GM23248 (cell line): ENCODE data around the gene RAB40B. TPM values are rescaled to one million over a fixed set of nuclear protein-coding genes. Genes with fewer than 3 reads are reported as not detected.
A peak's percentile ranks its signal among the peaks of the same experiment; 100 is the strongest.

Source experiments
- DNase-seq: peaks from one replicate; pipeline ENCODE4 v3.0.0-alpha.2; 2015
- H2AFZ ChIP-seq: fragments of 200-600 bp; sonication (generic); 2 replicates; pipeline ENCODE4 v1.6.1; 2016; ENCODE audit warnings: antibody characterized with exemption
- H3F3A ChIP-seq: fragments of 200-600 bp; sonication (generic); 2 replicates; pipeline ENCODE4 v1.6.1; 2016; ENCODE audit warnings: mild to moderate bottlenecking, antibody characterized with exemption, mixed run types; ENCODE audit not compliant: insufficient read depth
- H3K27ac ChIP-seq: fragments of 200-600 bp; sonication (generic); 2 replicates; pipeline ENCODE4 v1.5.1; 2016; ENCODE audit warnings: mild to moderate bottlenecking
- H3K27me3 ChIP-seq: fragments of 200-600 bp; sonication (generic); replicated peaks from 2 replicates; pipeline ENCODE4 v1.6.1; 2016; ENCODE audit warnings: mild to moderate bottlenecking; ENCODE audit not compliant: insufficient read depth
- H3K36me3 ChIP-seq: fragments of 200-600 bp; sonication (generic); 2 replicates; pipeline ENCODE4 v1.6.1; 2016; ENCODE audit warnings: low read depth, mild to moderate bottlenecking
- H3K4me1 ChIP-seq: fragments of 200-600 bp; sonication (generic); 2 replicates; pipeline ENCODE4 v1.6.1; 2016; ENCODE audit warnings: mild to moderate bottlenecking; ENCODE audit not compliant: insufficient read depth
- H3K4me2 ChIP-seq: fragments of 200-600 bp; sonication (generic); one replicate; pipeline ENCODE4 v1.6.1; 2016; ENCODE audit warnings: mild to moderate bottlenecking; ENCODE audit not compliant: unreplicated experiment
- H3K4me3 ChIP-seq: fragments of 200-600 bp; sonication (generic); 2 replicates; pipeline ENCODE4 v1.5.1; 2016; ENCODE audit warnings: mild to moderate bottlenecking
- H3K79me2 ChIP-seq: fragments of 200-600 bp; sonication (generic); 2 replicates; pipeline ENCODE4 v1.6.1; 2016; ENCODE audit warnings: mild to moderate bottlenecking; ENCODE audit not compliant: insufficient read depth
- H3K9ac ChIP-seq: fragments of 200-600 bp; sonication (generic); 2 replicates; pipeline ENCODE4 v1.6.1; 2016; ENCODE audit warnings: mild to moderate bottlenecking
- H3K9me2 ChIP-seq: fragments of 200-600 bp; sonication (generic); 2 replicates; pipeline ENCODE4 v1.6.1; 2016; ENCODE audit warnings: mixed run types, mild to moderate bottlenecking, moderate library complexity; ENCODE audit not compliant: insufficient read depth
- H3K9me3 ChIP-seq: fragments of 200-600 bp; sonication (generic); one replicate; pipeline ENCODE4 v1.6.1; 2017; ENCODE audit warnings: low read depth
- H4K20me1 ChIP-seq: fragments of 200-600 bp; sonication (generic); 2 replicates; pipeline ENCODE4 v1.6.0; 2016; ENCODE audit not compliant: insufficient read depth
- EZH2 ChIP-seq: fragments of 200-600 bp; sonication (generic); IDR thresholded peaks from 2 replicates; pipeline ENCODE4 v1.6.1; 2018; ENCODE audit warnings: antibody characterized with exemption, mild to moderate bottlenecking; ENCODE audit not compliant: insufficient read depth, poor library complexity, severe bottlenecking
- EZH2phosphoT487 ChIP-seq: fragments of 200-600 bp; sonication (generic); IDR thresholded peaks from 2 replicates; pipeline ENCODE4 v1.6.1; 2018; ENCODE audit warnings: antibody characterized with exemption, moderate library complexity, mild to moderate bottlenecking, low read depth; ENCODE audit not compliant: insufficient read depth
- WGBS, 2 experiments: methylation state at CpG; one replicate each; pipeline ENCODE4 v1.1.6; 2015 to 2017; ENCODE audit warnings: low lambda C conversion rate in 2 of 2, low coverage in 1 of 2; ENCODE audit errors: missing lambda C conversion rate in 2 of 2; 5-methylcytosine and 5-hydroxymethylcytosine counted together
- in situ Hi-C: fragments of 300-500 bp; cut with MboI; formaldehyde crosslinking; loops from 2 replicates; pipeline ENCODE4 v1.15.0; 2020
- polyA plus RNA-seq: library from polyadenylated mRNA; unstranded; fragments of >200 nt; fragmentation: Nextera tagmentation; extraction: Ambion mirVana; gene quantifications from 2 replicates; pipeline ENCODE4 v1.2.1, GENCODE V29; 2016
- total RNA-seq: library from RNA; depleted of rRNA; stranded (reverse); fragments of >200 nt; shearing (Covaris generic); gene quantifications from 2 replicates; pipeline ENCODE4 v1.2.3, GENCODE V29; 2014

The RAB40B gene
- total and polyA plus RNA-seq, 2 experiments from 2014 or later: 23.7 to 23.8 TPM

GRCh38 chr17:82698974-82699442 lies 510 bp upstream of the RAB40B start:
- TF ChIP-seq EZH2phosphoT487 (no peak), EZH2 (no peak)
- H3K4me2 ChIP-seq: peak overlapping the region; percentile 41
- in situ Hi-C loops: no loop called here
- peak; percentile 57 for DNase-seq
- 2 to 3% methylated on average over 28 to 44 of the region's 45 CpGs for WGBS, 2 experiments
- H3K9me2 ChIP-seq: no peaks in the 10 kb centered on the region
- H3K9me3 ChIP-seq: no peaks in the 10 kb centered on the region
- H3K27ac ChIP-seq: peak overlapping the region; percentile 28; the same call in 1 of the 2 replicates
- H3K36me3 ChIP-seq: no peaks in the 10 kb centered on the region
- H3K9ac ChIP-seq: peak overlapping the region; percentile 81
- H3F3A ChIP-seq: no peaks in the 10 kb centered on the region
- H4K20me1 ChIP-seq: no peaks in the 10 kb centered on the region
- H3K27me3 ChIP-seq: no peaks in the 10 kb centered on the region
- H3K79me2 ChIP-seq: peaks cover 15% of the 10 kb centered on the region; the same call in 1 of the 2 replicates
- peak overlapping the region; percentile 82 for H2AFZ ChIP-seq
- H3K4me3 ChIP-seq: peak overlapping the region; percentile 79
- H3K4me1 ChIP-seq: no peaks in the 10 kb centered on the region

- no peaks in the 10 kb centered on the region for H3F3A ChIP-seq
- H3K9me3 ChIP-seq: no peaks in the 10 kb centered on the region
- H3K4me1 ChIP-seq: no peaks in the 10 kb centered on the region
- in situ Hi-C loops: no loop called here
- H3K4me2 ChIP-seq: peak overlapping the region; percentile 79
- no peaks in the 10 kb centered on the region for H4K20me1 ChIP-seq
- peaks cover 20% of the 10 kb centered on the region; the same call in 1 of the 2 replicates for H3K79me2 ChIP-seq
- no peaks in the 10 kb centered on the region for H3K36me3 ChIP-seq
- WGBS, 2 experiments: 3 to 4% methylated on average over 8 to 32 of the region's 32 CpGs
- H3K4me3 ChIP-seq: peak overlapping the region; percentile 72
- H3K27me3 ChIP-seq: no peaks in the 10 kb centered on the region
- peak overlapping the region; percentile 60 for H2AFZ ChIP-seq
- no peak for TF ChIP-seq EZH2phosphoT487
- no peak for TF ChIP-seq EZH2
- H3K27ac ChIP-seq: no peak overlapping the region
- H3K9me2 ChIP-seq: no peaks in the 10 kb centered on the region
- no peak for DNase-seq
- peak overlapping the region; percentile 69 for H3K9ac ChIP-seq
Observed at GRCh38 chr17:82697808-82698064, 762 bp downstream of the RAB40B start.

GRCh38 chr17:82696916-82697807 lies 1.3 kb downstream of the RAB40B start:
- no peaks in the 10 kb centered on the region for H3F3A ChIP-seq
- peak overlapping the region; percentile 79 for H3K4me2 ChIP-seq
- peaks cover 20% of the 10 kb centered on the region; the same call in 1 of the 2 replicates for H3K79me2 ChIP-seq
- WGBS, 2 experiments: 24 to 32% methylated on average over 33 to 47 of the region's 48 CpGs
- H3K27me3 ChIP-seq: no peaks in the 10 kb centered on the region
- peak overlapping the region; percentile 69 for H3K9ac ChIP-seq
- no peaks in the 10 kb centered on the region for H4K20me1 ChIP-seq
- H3K36me3 ChIP-seq: no peaks in the 10 kb centered on the region
- peak; percentile 53 for DNase-seq
- H3K9me3 ChIP-seq: no peaks in the 10 kb centered on the region
- H3K9me2 ChIP-seq: no peaks in the 10 kb centered on the region
- peak overlapping the region; percentile 72 for H3K4me3 ChIP-seq
- H3K4me1 ChIP-seq: no peaks in the 10 kb centered on the region
- no peak for TF ChIP-seq EZH2phosphoT487
- no peak for TF ChIP-seq EZH2
- H2AFZ ChIP-seq: peak overlapping the region; percentile 60
- in situ Hi-C loops: no loop called here
- H3K27ac ChIP-seq: no peak overlapping the region

- in situ Hi-C loops: no loop called here
- Histone ChIP-seq H3K4me2 (no peak overlapping the region), H2AFZ (no peak overlapping the region), H3K27ac (no peak overlapping the region), H3K9me3 (no peaks in the 10 kb centered on the region), H3K4me3 (no peak overlapping the region), H3K79me2 (peaks cover 20% of the 10 kb centered on the region; the same call in 1 of the 2 replicates), H3K36me3 (no peaks in the 10 kb centered on the region), H3K9ac (no peak overlapping the region), H4K20me1 (no peaks in the 10 kb centered on the region), H3K27me3 (no peaks in the 10 kb centered on the region), H3F3A (no peaks in the 10 kb centered on the region), H3K9me2 (no peaks in the 10 kb centered on the region), H3K4me1 (no peaks in the 10 kb centered on the region)
- TF ChIP-seq EZH2: no peak
- TF ChIP-seq EZH2phosphoT487: no peak
- WGBS, 2 experiments: 93% methylated on average over 15 to 17 of the region's 17 CpGs
- no peak for DNase-seq
Observed at GRCh38 chr17:82696259-82696658, 2.2 kb downstream of the RAB40B start.
